GM18520 (cell line): Measurements from ENCODE around the gene ENTPD1.

Source experiments
- ATAC-seq: cut with Tn5 transposase; IDR thresholded peaks from one replicate; pipeline ENCODE4 v1.9.1; 2021; ENCODE audit not compliant: unreplicated experiment

ENTPD1 gene

GRCh38 chr10:95821720-95822119 is 65.8 kb downstream of the ENTPD1 start:
- ATAC-seq: no peak

DNA sequence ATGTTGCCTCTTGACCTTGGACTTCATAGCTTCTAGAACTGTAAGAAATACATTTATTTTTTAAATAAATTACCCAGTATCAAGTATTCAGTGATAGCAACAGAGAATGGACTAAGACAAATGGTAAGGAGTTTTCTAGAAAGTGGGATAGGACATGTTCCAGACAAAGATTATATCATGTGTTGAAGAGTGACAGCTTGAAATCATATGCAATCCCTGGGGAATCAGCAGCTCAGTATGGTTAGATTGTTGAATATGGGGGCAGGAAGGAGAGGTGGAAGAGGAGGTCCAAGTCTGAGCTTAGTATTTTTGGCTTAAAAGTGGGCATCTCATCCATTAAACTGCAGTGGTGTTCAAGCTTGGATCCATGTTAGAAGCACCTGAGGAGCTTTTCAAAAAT is 74.1 kb downstream of the ENTPD1 start:
- ATAC-seq: no peak

DNA sequence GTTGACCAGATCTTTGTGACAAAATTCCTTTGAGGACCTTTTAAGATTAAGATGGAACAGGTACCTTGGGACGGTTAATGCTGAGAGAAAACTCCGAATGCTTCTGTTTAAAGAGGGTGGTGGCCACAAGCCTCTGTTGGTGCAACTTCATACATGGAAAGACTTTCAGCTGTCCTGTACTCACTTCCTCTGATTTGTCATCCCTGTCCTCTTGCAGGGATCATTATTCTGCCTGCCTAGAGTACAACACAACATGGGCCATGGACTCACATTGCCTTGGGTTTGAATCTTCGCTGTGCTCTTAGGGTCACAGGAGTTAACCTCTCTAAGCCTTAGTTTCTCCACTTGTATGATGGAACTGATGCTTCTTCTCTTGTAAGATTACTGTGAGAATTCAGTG is 75.1 kb downstream of the ENTPD1 start:
- ATAC-seq: no peak

- no peak for ATAC-seq
Observed at GRCh38 chr10:95831515-95831914, 75.6 kb downstream of the ENTPD1 start.

DNA sequence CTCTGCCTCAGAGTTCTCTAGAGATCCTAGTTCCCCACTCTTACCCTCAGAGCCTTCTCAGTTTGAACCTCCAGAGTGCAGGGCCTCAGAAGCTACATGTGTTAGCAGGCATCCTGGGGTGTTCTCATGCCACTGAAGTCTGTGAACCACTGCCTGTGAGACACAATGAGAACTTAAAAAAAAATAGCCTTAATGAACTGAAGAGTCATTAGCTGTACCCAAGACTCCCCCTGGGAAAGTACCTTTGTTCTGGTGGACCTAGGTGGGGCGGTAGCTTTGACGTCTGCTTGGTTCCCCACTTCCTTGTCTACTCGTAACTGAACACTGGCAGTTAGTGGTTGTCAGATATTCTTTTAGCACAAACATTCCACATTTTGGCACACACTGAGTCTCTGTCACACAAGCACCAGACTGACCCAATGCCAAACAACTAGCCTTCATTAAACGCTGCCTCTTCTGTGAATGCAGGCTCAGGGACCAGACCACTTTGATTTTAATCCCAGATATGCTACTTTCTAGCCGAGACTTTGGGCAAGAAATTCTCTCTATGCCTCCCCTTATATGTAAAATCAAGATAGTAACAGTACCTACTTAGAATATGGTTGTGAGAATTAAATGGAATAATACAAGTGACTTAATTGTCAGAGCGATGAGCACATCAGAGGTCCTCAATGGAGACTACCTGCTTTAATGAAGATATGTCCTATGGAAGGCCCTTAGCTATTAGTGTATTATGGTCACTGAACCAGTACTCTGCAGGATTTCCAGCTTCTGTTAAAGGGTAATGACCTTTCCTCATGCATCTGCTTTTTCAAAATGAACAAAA is 76.5 kb downstream of the ENTPD1 start:
- ATAC-seq: peak; percentile 74

- no peak for ATAC-seq
Observed at GRCh38 chr10:95833042-95833610, 77.2 kb downstream of the ENTPD1 start.

DNA sequence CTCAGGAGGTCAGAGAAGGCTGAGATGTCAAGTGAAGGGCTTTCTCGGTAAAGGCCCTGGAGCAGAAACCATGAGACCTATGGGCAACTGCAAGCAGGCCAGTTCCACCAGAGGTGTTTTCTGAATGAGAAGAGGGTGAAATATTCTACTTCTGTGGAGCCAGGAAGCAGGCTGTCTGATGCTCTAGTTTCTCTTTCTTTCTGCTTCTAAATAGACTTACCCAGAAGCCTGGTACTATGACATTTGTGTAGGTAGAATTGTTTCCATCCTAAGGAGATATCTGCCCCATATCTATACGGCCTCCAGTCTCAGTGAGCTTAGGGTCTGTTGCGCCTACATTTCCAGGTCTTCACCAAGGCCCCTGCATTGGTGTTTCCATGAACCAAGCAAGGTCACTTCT is 78.4 kb downstream of the ENTPD1 start:
- ATAC-seq: no peak

DNA sequence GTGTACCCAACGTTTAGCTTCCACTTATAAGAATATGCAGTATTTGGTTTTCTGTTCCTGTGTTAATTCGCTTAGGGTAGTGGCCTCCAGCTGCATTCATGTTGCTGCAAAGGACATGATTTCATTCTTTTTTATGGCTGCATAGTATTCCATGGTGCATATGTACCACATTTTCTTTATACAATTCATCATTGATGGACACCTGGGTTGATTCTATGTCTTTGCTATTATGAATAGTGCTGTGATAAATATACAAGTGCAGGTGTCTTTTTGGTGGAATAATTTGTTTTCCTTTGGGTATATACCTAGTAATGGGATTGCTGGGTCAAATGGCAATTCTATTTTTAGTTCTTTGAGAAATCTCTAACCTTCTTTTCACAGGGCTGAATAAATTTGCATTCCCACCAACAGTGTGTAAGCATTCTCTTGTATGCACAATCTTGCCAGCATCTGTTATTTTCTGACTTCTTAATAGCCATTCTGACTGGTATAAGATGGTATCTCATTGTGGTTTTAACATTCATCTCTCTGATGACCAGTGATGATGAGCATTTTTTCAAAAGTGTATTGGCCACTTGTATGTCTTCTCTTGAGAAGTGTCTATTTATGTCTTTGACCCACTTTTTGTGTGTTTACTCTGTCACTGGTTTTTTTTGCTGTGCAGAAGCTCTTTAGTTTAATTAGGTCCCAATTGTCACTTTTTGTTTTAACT is 79.3 kb downstream of the ENTPD1 start:
- no peak for ATAC-seq

DNA sequence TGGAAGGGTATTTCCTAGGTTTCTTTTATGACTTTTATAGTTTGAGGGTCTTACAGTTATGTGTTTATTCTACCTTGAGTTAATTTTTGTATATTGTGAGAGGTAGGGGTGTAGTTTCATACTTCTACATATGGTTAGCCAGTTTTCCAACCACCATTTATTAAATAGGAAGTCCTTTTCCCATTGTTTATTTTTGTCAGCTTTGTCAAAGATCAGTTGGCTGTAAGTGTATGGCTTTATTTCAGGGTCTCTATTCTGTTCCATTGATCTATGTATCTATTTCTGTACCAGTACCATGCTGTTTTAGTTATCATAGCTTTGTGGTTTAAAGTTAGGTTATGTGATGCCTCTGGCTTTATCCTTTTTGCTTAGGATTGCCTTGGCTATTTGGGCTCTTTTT is 79.9 kb downstream of the ENTPD1 start:
- ATAC-seq: no peak

DNA sequence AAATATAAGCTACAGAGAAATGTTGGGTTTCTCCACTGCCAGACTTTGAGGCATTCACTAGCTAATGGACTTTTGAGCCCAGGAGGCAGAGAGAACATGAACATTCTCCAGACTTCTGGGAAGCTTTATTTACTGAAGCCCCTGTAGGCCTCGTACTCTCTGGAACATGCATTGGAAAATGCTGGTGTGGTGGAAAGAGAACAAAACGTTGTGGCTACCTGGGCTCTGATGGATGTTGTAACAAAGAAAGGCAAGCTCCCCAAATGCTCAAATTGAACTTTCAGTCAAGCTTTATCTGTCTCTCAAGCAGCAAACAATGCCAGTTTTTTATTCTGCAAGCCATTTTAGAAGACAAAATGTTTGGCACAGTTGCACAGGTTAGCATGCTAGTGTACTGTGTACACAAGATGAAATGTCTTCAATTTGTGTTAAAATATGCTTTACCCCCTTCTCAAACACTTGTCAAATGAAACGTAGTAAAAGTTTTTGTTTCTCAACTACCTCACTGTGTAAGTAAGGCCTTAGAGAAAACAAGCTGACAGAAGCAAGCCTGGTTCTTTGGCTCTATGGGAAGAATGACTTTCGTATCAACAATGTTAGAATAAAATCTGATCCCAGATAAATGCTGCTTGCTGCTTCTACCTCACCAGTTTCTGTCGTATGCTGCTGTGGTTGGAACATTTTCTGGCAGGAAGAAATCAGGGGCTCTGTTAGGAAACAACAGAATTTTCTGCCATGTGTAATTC is 80.8 kb downstream of the ENTPD1 start:
- ATAC-seq: no peak

DNA sequence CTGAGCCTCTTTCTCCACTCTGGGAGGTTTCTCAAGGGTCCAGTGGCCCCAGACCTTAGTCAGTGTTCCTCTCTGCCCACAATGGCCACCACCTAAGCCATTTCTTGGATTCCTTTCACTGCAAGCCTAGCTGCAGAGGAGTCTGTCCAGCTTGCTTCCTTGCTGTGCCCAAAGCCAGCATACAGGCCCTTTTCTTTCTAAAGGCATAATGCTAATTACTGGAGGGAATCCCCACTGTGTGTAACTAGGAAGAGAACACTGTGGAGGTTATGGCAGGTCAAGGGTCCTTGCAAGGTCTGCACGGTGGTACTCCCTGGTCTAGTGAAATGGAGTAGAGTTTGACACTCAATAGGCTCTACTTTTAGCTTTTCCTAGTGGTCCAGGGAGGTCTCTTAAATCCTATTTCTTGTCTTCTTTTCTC is 81.4 kb downstream of the ENTPD1 start:
- no peak for ATAC-seq

DNA sequence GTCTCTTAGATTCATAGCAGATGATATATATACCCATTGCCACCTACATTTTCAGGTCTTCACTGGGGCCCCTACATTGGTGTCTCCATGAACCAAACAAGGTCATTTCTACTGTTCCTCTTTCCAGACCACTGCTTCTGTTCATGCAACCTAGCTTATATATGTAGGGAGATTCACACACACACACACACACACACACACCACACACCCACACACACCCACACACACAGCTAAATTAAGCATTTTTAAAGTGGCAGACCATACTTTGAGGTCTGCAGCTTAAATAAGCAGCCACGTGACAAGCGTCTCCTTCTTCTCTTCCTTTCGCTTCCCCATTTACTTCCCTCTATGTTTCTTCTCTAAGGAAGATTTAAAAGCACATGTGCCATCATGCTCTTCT is 81.8 kb downstream of the ENTPD1 start:
- no peak for ATAC-seq

DNA sequence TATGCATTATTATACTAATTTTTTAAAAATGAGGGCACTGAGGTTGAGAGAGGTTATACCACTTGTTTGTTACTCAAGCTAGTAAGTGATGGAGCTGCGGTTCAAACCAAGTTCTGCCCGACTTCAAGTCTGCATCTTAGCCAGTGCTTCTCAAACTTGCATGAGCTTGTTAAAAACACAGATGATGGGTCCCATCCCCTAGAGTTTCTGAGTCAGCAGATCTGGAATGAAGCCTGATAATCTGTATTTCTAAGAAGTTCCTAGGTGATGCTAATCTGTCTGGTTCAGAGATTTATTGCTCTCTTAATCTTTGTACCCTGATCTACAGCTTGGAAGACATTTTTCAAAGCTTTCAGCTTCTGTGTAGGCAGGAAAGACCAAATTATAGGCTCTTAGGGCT is 84.2 kb downstream of the ENTPD1 start:
- no peak for ATAC-seq

DNA sequence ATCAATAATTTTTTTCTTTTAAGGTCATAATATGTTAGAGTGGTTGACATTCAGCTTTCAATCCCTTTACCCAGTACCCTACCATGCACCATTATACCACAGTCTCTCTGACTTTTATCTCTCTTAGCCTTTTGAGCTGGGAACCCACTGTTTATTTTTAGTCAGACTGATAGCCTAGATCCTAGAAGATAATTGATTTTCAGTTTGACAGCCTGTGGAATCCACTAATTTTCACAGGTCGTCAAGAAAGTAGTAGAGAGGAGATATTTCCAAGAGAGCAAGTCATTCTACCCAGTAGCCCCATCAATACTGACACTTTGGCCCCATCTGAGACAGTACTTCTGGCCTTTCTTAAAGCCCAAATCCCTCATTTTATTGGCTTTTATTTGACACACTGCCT is 84.7 kb downstream of the ENTPD1 start:
- no peak for ATAC-seq

DNA sequence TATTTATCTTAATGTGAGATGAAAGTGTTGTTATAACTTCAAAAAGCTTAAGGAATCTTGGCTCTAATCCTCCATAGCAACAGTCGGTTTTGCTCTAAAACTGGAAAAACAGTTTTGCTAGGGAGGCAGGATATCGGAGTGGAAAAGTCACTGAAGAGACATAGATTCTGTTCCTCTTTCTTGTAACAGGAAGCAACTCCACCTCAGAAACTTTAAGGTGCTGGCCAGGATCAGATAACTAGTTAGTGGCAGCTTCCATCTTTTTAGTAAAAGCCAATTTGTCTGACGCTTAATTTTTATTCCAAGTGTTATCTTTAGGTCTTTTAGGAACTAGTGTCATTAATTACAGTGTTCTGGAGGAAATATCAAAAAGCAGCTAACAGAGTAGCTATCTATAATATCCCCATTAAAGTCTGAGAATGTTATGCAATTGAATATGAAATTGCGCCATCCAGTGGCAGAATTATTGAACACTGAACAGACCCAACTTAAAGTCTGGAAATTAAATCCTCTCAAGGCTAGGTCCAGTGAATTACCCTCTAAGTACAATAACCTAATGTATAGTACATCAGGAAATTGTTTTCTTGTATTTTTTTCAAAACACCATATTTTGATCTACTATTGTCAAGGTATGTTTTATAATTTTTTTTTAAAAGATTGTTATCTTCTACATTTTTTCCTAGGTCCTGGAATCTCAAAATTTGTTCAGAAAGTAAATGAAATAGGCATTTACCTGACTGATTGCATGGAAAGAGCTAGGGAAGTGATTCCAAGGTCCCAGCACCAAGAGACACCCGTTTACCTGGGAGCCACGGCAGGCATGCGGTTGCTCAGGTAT is 85.9 kb downstream of the ENTPD1 start:
- ATAC-seq: no peak

- ATAC-seq: no peak
Observed at GRCh38 chr10:95845411-95845810, 89.4 kb downstream of the ENTPD1 start.

GRCh38 chr10:95847007-95847406 is 91.0 kb downstream of the ENTPD1 start:
- no peak for ATAC-seq

- ATAC-seq: no peak
Observed at GRCh38 chr10:95848841-95849240, 92.9 kb downstream of the ENTPD1 start.

DNA sequence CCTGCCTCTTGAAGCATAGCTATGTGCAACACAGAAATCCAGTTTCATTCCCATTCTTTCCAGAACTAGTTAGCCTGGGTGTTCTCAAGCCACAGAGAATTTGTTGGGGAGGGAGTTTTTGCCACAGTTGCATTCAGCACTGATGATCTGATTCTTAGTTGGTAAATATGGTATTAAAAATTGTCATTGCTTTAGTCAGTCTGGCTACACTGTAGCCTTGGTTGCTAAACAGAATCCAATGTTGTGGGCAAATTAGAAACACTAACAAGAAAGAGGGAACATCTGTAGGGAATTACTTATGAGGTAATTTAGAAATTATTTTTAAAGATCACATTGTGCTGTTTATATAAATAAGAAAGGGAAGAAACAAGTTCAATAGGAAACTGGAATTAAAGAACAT is 94.8 kb downstream of the ENTPD1 start:
- no peak for ATAC-seq

DNA sequence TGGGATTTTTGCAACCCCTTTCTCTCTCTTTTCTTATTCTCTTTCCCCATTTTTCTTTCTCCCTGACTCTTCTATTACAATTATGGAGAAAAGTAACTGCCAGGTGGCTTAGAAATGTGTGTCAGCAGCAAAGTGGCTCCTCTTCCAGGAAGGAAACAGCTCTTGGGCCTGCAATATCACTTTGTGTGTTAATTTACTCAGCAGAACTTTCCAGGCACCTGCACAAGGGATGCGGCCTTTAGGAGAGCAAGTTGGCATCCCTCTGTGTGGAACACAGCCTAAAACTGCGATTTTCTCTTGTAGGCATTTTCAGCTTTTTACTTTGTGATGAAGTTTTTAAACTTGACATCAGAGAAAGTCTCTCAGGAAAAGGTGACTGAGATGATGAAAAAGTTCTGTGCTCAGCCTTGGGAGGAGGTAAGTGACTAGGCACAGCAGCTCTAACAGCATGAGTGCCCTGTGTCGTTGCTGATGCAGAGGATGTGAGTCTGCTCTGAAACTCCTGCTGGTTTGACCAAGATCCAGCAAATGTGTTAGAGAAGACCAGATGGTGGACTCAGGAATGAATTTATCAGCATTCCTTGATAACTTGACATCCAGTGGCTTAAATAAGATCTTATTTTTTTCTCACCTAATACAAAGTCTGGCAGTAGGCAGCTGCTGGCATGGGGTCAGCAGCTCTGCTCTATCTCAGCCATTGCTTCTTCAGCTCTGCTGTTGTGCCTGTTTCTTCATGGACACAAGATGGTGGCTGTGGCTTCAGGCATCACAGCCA is 104.4 kb downstream of the ENTPD1 start:
- no peak for ATAC-seq
